A549 (cell line): ENCODE results near the gene RGMA. TPM values are rescaled to one million over a fixed set of nuclear protein-coding genes. Genes with fewer than 3 reads are reported as not detected.
A peak's percentile ranks its signal among the peaks of the same experiment; 100 is the strongest.

Source experiments
- ATAC-seq, 2 experiments: fragments of 200-7000 bp in 1 of 2; fragments of >200 bp in 1 of 2; cut with Nextera tagmentation in 1 of 2; cut with Tn5 transposase in 1 of 2; 3 replicates each; pipeline versions ENCODE4 v1.8.0 to v1.9.1; 2018 to 2020; ENCODE audit warnings: mild to moderate bottlenecking in 1 of 2, moderate library complexity in 1 of 2
- CTCF ChIA-PET: fragments of 300-600 bp; sonication (Branson Sonifier 250); formaldehyde crosslinking; extraction: SDS; loops from one replicate; lab custom pipeline; 2021; ENCODE audit warnings: antibody characterized with exemption, inconsistent platforms; lab: Yijun Ruan, JAX
- POLR2A ChIA-PET: fragments of 350-600 bp; formaldehyde crosslinking; extraction: SDS; loops from one replicate; lab custom pipeline; 2021; ENCODE audit warnings: antibody characterized with exemption, inconsistent platforms; lab: Yijun Ruan, JAX
- DNase-seq, 2 experiments: peaks; one replicate each; pipeline versions ENCODE4 v3.0.0 to v3.0.0-alpha.2; 2011 to 2016; ENCODE audit warnings: low read depth in 1 of 2, low spot score in 1 of 2
- FAIRE-seq: peaks from 2 replicates; lab custom pipeline; 2011; peaks lifted over from hg19 to GRCh38; lab: Jason Lieb, UNC
- H3K27ac ChIP-seq, 2 experiments: fragments of >200 bp; sonication (Bioruptor Twin); formaldehyde crosslinking; 3 replicates each; pipeline ENCODE4 v1.5.1; 2016 to 2017
- H3K4me1 ChIP-seq: fragments of >200 bp; sonication (Bioruptor Twin); formaldehyde crosslinking; 3 replicates; pipeline ENCODE4 v1.6.1; 2016
- H3K4me2 ChIP-seq: fragments of >200 bp; sonication (Bioruptor Twin); formaldehyde crosslinking; 3 replicates; pipeline ENCODE4 v1.6.1; 2016
- H3K4me3 ChIP-seq: fragments of >200 bp; sonication (Bioruptor Twin); formaldehyde crosslinking; 3 replicates; pipeline ENCODE4 v1.5.1; 2016
- H3K9me3 ChIP-seq: fragments of >200 bp; sonication (Bioruptor Twin); formaldehyde crosslinking; 3 replicates; pipeline ENCODE4 v1.6.1; 2016
- CEBPB ChIP-seq, 2 experiments: fragments of >200 bp in 1 of 2; sonication (Bioruptor Twin) in 1 of 2; formaldehyde crosslinking in 1 of 2; IDR thresholded peaks; 2 replicates each; pipeline ENCODE4 v1.6.1; 2012 to 2016
- CHD2 ChIP-seq: fragments of 150-350 bp; IDR thresholded peaks from 2 replicates; pipeline ENCODE4 v1.6.1; 2014; ENCODE audit warnings: low read length; ENCODE audit not compliant: partially characterized antibody
- CTCF ChIP-seq: fragments of >200 bp; sonication (Bioruptor Twin); formaldehyde crosslinking; IDR thresholded peaks from 3 replicates; pipeline ENCODE4 v1.5.1; 2016
- ELK1 ChIP-seq: fragments of 150-350 bp; IDR thresholded peaks from 2 replicates; pipeline ENCODE4 v1.6.1; 2014; ENCODE audit warnings: low read depth, mild to moderate bottlenecking, low read length
- ESRRA ChIP-seq: fragments of 150-350 bp; IDR thresholded peaks from 2 replicates; pipeline ENCODE4 v1.6.1; 2014; ENCODE audit warnings: mild to moderate bottlenecking, low read length, borderline replicate concordance
- FOSB ChIP-seq: fragments of 250-450 bp; sonication (Bioruptor Pico); IDR thresholded peaks from 2 replicates; pipeline ENCODE4 v1.5.0; 2020; ENCODE audit warnings: mild to moderate bottlenecking, moderate library complexity
- FOXS1 ChIP-seq: fragments of 250-450 bp; sonication (Bioruptor Pico); IDR thresholded peaks from 2 replicates; pipeline ENCODE4 v1.5.0; 2020; ENCODE audit warnings: mild to moderate bottlenecking, moderate library complexity
- HOXB5 ChIP-seq: fragments of 250-450 bp; sonication (Bioruptor Pico); IDR thresholded peaks from 2 replicates; pipeline ENCODE4 v1.5.0; 2020; ENCODE audit warnings: mild to moderate bottlenecking, moderate library complexity
- KDM1A ChIP-seq: fragments of 200-600 bp; sonication (generic); IDR thresholded peaks from 2 replicates; pipeline ENCODE4 v1.6.1; 2016; ENCODE audit warnings: low read depth, mild to moderate bottlenecking
- MYC ChIP-seq: IDR thresholded peaks from 2 replicates; pipeline ENCODE4 v1.6.1; 2012; ENCODE audit warnings: mild to moderate bottlenecking, inconsistent platforms, low read length, improper control_type of control experiment, borderline replicate concordance
- NPAS2 ChIP-seq: fragments of 250-450 bp; sonication (Bioruptor Pico); IDR thresholded peaks from 2 replicates; pipeline ENCODE4 v1.8.0; 2022; ENCODE audit warnings: mild to moderate bottlenecking, moderate library complexity, borderline replicate concordance
- NR3C1 ChIP-seq: fragments of >200 bp; sonication (Bioruptor Twin); formaldehyde crosslinking; IDR thresholded peaks from 3 replicates; pipeline ENCODE4 v1.6.1; 2017
- POLR2AphosphoS2 ChIP-seq: conservative IDR thresholded peaks from 2 replicates; pipeline ENCODE4 v1.6.1; 2012; ENCODE audit warnings: low read length, improper control_type of control experiment, inconsistent platforms
- RAD21 ChIP-seq, 2 experiments: fragments of >200 bp in 1 of 2; sonication (Bioruptor Twin) in 1 of 2; formaldehyde crosslinking in 1 of 2; IDR thresholded peaks in 1 of 2; conservative IDR thresholded peaks in 1 of 2; 2 replicates in 1 of 2; 3 replicates in 1 of 2; pipeline ENCODE4 v1.6.1; 2012 to 2018; ENCODE audit warnings: inconsistent platforms in 1 of 2
- RARB ChIP-seq: fragments of 250-450 bp; sonication (Bioruptor Pico); IDR thresholded peaks from 2 replicates; pipeline ENCODE4 v1.8.0; 2021; ENCODE audit warnings: mild to moderate bottlenecking, moderate library complexity
- RCOR1 ChIP-seq: fragments of 150-350 bp; IDR thresholded peaks from 2 replicates; pipeline ENCODE4 v1.6.1; 2014; ENCODE audit warnings: antibody characterized with exemption, low read length, low read depth
- SMC3 ChIP-seq: fragments of >200 bp; sonication (Bioruptor Twin); formaldehyde crosslinking; IDR thresholded peaks from 3 replicates; pipeline ENCODE4 v1.6.1; 2018; ENCODE audit warnings: inconsistent platforms
- SREBF2 ChIP-seq: fragments of 450-650 bp; IDR thresholded peaks from 2 replicates; pipeline ENCODE4 v1.6.1; 2014; ENCODE audit warnings: mild to moderate bottlenecking, moderate library complexity
- TFCP2L1 ChIP-seq: fragments of 250-450 bp; sonication (Bioruptor Pico); IDR thresholded peaks from 2 replicates; pipeline ENCODE4 v1.5.0; 2021; ENCODE audit warnings: mild to moderate bottlenecking
- WGBS: methylation state at CpG from one replicate; pipeline ENCODE4 v1.1.6; 2017; ENCODE audit errors: missing lambda C conversion rate; 5-methylcytosine and 5-hydroxymethylcytosine counted together
- polyA plus RNA-seq, 4 experiments: library from polyadenylated mRNA; depleted of rRNA in 3 of 4; stranded (reverse); fragments of >200 nt; fragmentation: RNase III in 1 of 4; extraction: RNeasy Plus Mini Kit Qiagen cat#74134 plus additional on column Dnase treatment in 1 of 4; gene quantifications; 2 replicates in 3 of 4; 3 replicates in 1 of 4; pipeline ENCODE4 v1.2.3, GENCODE V29; 2011 to 2017
- TF ChIP-seq, protein P1 (sequence below): fragments of 250-450 bp; sonication (Bioruptor Pico); IDR thresholded peaks from 2 replicates; pipeline ENCODE4 v1.5.0; 2021; ENCODE audit warnings: mild to moderate bottlenecking, moderate library complexity, borderline replicate concordance
- TF ChIP-seq, protein P2 (sequence below): fragments of 250-450 bp; sonication (Bioruptor Pico); IDR thresholded peaks from 2 replicates; pipeline ENCODE4 v1.5.0; 2020; ENCODE audit warnings: low read depth, mild to moderate bottlenecking, moderate library complexity

RGMA gene
- polyA plus RNA-seq, 2 of the 4 experiments (the other 2 are of a cell fraction), result 0.22 TPM; not detected in 1

GRCh38 chr15:93052090-93052879, 36.7 kb downstream of the RGMA start:
- CTCF ChIA-PET, result interaction anchor here (0.6 to 2.5 kb wide), 7 partner anchors 17 to 1068 kb away, joined by 3 to 12 read pairs (median 3); no protein-coding TSS in a partner anchor
- H3K27ac ChIP-seq, result no peak overlapping the region
- no peaks in the 10 kb centered on the region for H3K9me3 ChIP-seq
- H3K4me3 ChIP-seq, result no peak overlapping the region
- WGBS, result 65% methylated on average over 37 of the region's 39 CpGs
- no peak for FAIRE-seq
- no peak overlapping the region for H3K4me2 ChIP-seq
- POLR2A ChIA-PET, result no interaction called here
- H3K4me1 ChIP-seq, result no peaks in the 10 kb centered on the region
- no peak for TF ChIP-seq RARB
- 0 out of 3 replicates have a peak, but pooled peaks have one; percentile 18 for TF ChIP-seq SMC3
- no peak for TF ChIP-seq MYC
- no peak for TF ChIP-seq CHD2
- TF ChIP-seq RAD21 (conservative IDR thresholded peaks at IDR 0.05 in 1 of 2, IDR thresholded peaks at IDR 0.05 in 1 of 2), result peak; percentile 46 to 67
- TF ChIP-seq CTCF, result peak; percentile 32; the same call in 1 of the 3 replicates
- no peak for TF ChIP-seq HOXB5
- DNase-seq, result peak in 1 of 2 experiments; percentile 48
- ATAC-seq, result peak; percentile 19 to 75; a peak in 3 of 6 replicates

- WGBS, result 65% methylated on average over 31 of the region's 32 CpGs
- Histone ChIP-seq H3K4me3 (no peak overlapping the region), H3K4me1 (no peaks in the 10 kb centered on the region), H3K9me3 (no peaks in the 10 kb centered on the region), H3K4me2 (no peak overlapping the region)
- CTCF ChIA-PET, result interaction anchor here (0.6 to 2.5 kb wide), 4 partner anchors 16 to 1068 kb away, joined by 3 to 12 read pairs (median 4); no protein-coding TSS in a partner anchor
- ATAC-seq (no peak), DNase-seq (no peak)
- POLR2A ChIA-PET, result no interaction called here
- no peak for TF ChIP-seq CHD2
- TF ChIP-seq NR3C1, result no peak
- TF ChIP-seq, protein P1, sequence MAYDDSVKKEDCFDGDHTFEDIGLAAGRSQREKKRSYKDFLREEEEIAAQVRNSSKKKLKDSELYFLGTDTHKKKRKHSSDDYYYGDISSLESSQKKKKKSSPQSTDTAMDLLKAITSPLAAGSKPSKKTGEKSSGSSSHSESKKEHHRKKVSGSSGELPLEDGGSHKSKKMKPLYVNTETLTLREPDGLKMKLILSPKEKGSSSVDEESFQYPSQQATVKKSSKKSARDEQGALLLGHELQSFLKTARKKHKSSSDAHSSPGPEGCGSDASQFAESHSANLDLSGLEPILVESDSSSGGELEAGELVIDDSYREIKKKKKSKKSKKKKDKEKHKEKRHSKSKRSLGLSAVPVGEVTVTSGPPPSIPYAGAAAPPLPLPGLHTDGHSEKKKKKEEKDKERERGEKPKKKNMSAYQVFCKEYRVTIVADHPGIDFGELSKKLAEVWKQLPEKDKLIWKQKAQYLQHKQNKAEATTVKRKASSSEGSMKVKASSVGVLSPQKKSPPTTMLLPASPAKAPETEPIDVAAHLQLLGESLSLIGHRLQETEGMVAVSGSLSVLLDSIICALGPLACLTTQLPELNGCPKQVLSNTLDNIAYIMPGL, result no peak
- TF ChIP-seq FOSB, result no peak
- TF ChIP-seq RCOR1, result no peak
- TF ChIP-seq, protein P2, sequence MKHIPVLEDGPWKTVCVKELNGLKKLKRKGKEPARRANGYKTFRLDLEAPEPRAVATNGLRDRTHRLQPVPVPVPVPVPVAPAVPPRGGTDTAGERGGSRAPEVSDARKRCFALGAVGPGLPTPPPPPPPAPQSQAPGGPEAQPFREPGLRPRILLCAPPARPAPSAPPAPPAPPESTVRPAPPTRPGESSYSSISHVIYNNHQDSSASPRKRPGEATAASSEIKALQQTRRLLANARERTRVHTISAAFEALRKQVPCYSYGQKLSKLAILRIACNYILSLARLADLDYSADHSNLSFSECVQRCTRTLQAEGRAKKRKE (CRISPR knock-in tag), result no peak
- TF ChIP-seq RARB, result no peak
- no peak for TF ChIP-seq KDM1A
- TF ChIP-seq NPAS2 (CRISPR knock-in tag), result no peak
- no peak for TF ChIP-seq POLR2AphosphoS2
- TF ChIP-seq TFCP2L1 (CRISPR knock-in tag), result no peak
- TF ChIP-seq FOXS1 (CRISPR knock-in tag), result no peak
- TF ChIP-seq ESRRA, result no peak
- TF ChIP-seq CEBPB (IDR thresholded peaks at IDR 0.05), result no peak
- no peak for TF ChIP-seq SREBF2
- no peak for TF ChIP-seq ELK1
- TF ChIP-seq, all 56 proteins: peak for 0
- no peak overlapping the region for H3K27ac ChIP-seq
- no peak for FAIRE-seq
These were observed 37.5 kb downstream of the RGMA start for GRCh38 chr15:93051236-93052089.
